BJ (cell line): ENCODE data around the gene TXNRD1. TPM values are rescaled to one million over a fixed set of nuclear protein-coding genes. Genes with fewer than 3 reads are reported as not detected.
"Not testable (repeated sequence)": the region's sequence is repeated elsewhere in the genome, so short reads cannot be mapped to it uniquely, and the experiment has no call there.

ENCODE experiments used
- CTCF ChIA-PET: fragments of 350-600 bp; formaldehyde crosslinking; extraction: SDS; loops from one replicate; lab custom pipeline; 2021; ENCODE audit warnings: antibody characterized with exemption, inconsistent platforms; lab: Yijun Ruan, JAX
- POLR2A ChIA-PET: fragments of 300-600 bp; sonication (Branson Sonifier 250); formaldehyde crosslinking; extraction: SDS; loops from one replicate; lab custom pipeline; 2021; ENCODE audit warnings: antibody characterized with exemption; lab: Charles Lee
- DNase-seq: peaks from one replicate; pipeline ENCODE4 v3.0.0-alpha.2; 2011; ENCODE audit warnings: low read depth
- H3K27me3 ChIP-seq: 2 replicates; pipeline ENCODE4 v1.6.0; 2011; ENCODE audit warnings: low read length; ENCODE audit not compliant: control insufficient read depth, insufficient read depth
- H3K36me3 ChIP-seq: 2 replicates; pipeline ENCODE4 v1.5.1; 2011; ENCODE audit warnings: low read length; ENCODE audit not compliant: control insufficient read depth, insufficient read depth
- H3K4me3 ChIP-seq: 2 replicates; pipeline ENCODE4 v1.5.1; 2011; ENCODE audit warnings: low read depth, mild to moderate bottlenecking, control low read depth, low read length
- polyA plus RNA-seq: library from polyadenylated mRNA; depleted of rRNA; stranded (reverse); fragments of >200 nt; gene quantifications from 2 replicates; pipeline ENCODE4 v1.2.3, GENCODE V29; 2011
- TF ChIP-seq, protein P1 (sequence below): IDR thresholded peaks from 2 replicates; pipeline ENCODE4 v1.5.1; 2011; ENCODE audit warnings: low read depth, mild to moderate bottlenecking, control low read depth, inconsistent platforms, low read length, moderate library complexity; ENCODE audit not compliant: insufficient read depth

Gene TXNRD1
- polyA plus RNA-seq, 1 experiment = 1,028 TPM

DNA sequence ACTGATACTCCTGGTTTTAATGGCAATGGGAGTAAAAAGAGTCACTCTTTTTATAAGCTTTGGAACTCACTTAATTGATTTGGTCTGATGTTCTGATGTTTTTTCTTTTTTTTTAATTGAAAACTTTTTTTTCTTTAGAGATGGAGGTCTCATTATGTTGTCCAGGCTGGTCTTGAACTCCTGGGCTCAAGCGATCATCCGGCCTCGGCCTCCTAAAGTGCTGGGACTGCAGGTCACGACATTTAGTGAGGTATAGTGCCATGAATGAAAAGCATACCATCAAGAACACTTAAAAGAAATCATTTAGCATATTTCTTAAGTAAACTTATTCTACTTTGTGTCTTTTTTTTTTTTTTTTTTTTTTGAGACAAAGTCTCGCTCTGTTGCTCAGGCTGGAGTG is 75.3 kb downstream of the TXNRD1 start:
- Histone ChIP-seq H3K27me3 (no peaks in the 10 kb centered on the region), H3K36me3 (peaks cover 10% of the 10 kb centered on the region), H3K4me3 (0 out of 2 replicates have a peak overlapping the region, but pooled peaks have one; percentile 15)
- CTCF ChIA-PET = interaction anchor here (1.0 to 1.3 kb wide), 2 partner anchors 73 to 92 kb away, joined by 3 read pairs; no protein-coding TSS in a partner anchor
- POLR2A ChIA-PET = no interaction called here
- TF ChIP-seq, protein P1, sequence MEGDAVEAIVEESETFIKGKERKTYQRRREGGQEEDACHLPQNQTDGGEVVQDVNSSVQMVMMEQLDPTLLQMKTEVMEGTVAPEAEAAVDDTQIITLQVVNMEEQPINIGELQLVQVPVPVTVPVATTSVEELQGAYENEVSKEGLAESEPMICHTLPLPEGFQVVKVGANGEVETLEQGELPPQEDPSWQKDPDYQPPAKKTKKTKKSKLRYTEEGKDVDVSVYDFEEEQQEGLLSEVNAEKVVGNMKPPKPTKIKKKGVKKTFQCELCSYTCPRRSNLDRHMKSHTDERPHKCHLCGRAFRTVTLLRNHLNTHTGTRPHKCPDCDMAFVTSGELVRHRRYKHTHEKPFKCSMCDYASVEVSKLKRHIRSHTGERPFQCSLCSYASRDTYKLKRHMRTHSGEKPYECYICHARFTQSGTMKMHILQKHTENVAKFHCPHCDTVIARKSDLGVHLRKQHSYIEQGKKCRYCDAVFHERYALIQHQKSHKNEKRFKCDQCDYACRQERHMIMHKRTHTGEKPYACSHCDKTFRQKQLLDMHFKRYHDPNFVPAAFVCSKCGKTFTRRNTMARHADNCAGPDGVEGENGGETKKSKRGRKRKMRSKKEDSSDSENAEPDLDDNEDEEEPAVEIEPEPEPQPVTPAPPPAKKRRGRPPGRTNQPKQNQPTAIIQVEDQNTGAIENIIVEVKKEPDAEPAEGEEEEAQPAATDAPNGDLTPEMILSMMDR = no peak
- no peak for DNase-seq

DNA sequence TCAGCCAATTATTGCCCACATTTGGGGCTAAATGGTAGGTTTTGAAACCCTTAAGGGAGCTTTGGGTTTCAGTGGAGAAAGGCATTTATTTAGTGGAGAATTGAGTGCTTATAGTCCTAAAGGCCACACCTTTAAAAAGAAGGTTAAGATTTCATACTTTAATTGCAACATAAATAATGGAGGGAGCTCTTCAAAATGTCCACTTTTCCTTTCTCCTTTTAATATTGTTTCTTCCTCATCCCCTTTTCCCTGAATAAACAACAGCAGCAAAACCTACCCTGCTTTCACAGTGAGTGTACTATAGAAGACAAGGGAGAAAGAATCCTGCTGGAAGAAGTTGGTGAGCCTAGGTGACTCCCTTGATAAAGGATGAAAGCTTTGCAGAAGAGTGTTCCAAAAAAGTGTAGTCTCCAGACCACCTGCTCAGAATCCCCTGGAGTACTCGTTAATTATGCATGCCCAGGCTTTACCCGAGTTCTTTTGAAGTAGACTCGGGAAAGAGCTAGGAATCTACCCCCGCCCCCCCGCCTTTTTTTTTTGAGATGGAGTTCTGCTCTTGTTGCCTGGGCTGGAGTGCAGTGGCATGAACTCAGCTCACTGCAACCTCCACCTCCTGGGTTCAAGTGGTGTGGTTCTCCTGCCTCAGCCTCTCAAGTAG is 76.4 kb downstream of the TXNRD1 start:
- H3K4me3 ChIP-seq = no peak overlapping the region
- DNase-seq = no peak

DNA sequence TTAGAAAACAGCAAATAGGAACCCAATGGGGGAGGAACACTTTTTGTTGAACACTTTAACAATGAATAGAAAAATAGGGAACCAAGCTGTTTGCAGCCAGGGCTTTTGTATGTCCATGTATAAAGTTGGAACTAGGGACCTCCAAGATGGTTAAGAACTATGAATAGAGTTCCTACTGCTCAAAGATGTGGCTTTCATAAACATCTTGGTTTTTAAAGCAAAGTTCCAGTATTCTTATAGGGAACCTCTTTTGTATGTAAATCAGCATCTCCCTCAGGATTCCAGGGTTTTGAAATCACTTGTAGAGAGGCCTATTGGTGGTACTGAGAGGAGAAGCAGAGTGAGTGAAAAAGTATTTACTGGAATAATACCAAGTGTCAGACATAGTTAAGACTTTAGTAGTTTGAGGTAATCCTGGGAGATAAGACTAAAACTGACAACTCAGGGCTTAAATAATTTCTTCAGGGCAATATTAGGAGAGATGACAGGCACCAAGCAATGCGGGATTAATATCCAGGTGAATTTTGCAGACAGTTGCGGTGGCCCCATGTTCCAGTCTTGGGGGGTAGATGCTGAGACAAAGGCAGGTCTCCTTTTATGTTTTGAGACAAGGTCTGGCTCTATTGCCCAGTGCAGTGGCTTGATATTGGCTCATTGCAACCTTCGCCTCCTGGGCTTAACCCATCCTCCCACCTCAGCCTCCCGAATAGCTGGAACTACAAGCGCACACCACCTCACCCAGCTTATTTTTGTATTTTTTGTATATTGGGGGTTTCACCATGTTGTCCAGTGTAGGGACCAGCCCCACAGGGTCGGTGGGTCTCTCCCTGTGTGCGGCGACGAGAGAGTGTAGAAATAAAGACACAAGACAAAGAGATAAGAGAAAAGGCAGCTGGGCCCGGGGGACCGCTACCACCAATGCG is 77.6 kb downstream of the TXNRD1 start:
- POLR2A ChIA-PET = no interaction called here
- H3K27me3 ChIP-seq = no peaks in the 10 kb centered on the region
- H3K36me3 ChIP-seq = peaks cover 16% of the 10 kb centered on the region
- DNase-seq = no peak
- TF ChIP-seq, protein P1 = no peak
- CTCF ChIA-PET = interaction anchor here (0.6 kb wide), 1 partner anchor 62 kb away, joined by 3 read pairs; no protein-coding TSS in a partner anchor
- no peak overlapping the region for H3K4me3 ChIP-seq

More for the DNA sequence above, 76.4 kb downstream of the TXNRD1 start:
- Histone ChIP-seq H3K27me3 (no peaks in the 10 kb centered on the region), H3K36me3 (peaks cover 16% of the 10 kb centered on the region)
- POLR2A ChIA-PET = no interaction called here
- TF ChIP-seq, protein P1 = no peak
- CTCF ChIA-PET = interaction anchor here (1.1 kb wide), 1 partner anchor 74 kb away, joined by 3 read pairs; no protein-coding TSS in a partner anchor

DNA sequence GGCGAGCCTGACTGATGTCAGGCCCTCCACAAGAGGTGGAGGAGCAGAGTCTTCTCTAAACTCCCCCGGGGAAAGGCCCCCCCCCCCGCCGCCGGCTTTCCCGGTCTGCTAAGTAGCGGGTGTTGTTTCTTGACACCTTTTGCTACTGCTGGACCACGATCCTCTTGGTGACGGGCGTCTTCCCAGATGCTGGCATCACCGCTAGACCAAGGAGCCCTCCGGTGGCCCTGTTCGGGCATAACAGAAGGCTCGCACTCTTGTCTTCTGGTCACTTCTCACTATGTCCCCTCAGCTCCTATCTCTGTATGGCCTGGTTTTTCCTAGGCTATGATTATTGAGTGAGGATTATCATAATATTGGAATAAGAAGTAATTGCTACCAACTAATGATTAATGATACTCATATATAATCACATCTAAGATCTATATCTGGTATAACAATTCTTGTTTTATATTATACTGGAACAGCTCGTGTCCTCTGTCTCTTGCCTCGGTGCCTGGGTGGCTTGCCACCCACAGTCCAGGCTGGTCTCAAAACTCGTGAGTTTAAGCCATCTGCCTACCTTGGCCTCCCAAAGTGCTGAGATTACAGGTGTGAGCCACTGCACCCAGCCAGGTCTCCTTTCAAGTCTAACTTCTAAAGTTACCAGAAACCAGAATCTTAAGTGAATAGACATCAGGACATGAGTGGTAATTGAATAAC is 78.7 kb downstream of the TXNRD1 start:
- H3K4me3 ChIP-seq, DNase-seq, POLR2A ChIA-PET, H3K27me3 ChIP-seq: not testable (repeated sequence)
- CTCF ChIA-PET = interaction anchor here (1.4 kb wide), 1 partner anchor 90 kb away, joined by 3 read pairs; no protein-coding TSS in a partner anchor
- TF ChIP-seq, protein P1 = peak; percentile 42
- peaks cover 16% of the 10 kb centered on the region for H3K36me3 ChIP-seq
